GM19324 (cell line): Measurements from ENCODE around the gene EIF3B.
"Not testable (repeated sequence)": the region's sequence is repeated elsewhere in the genome, so short reads cannot be mapped to it uniquely, and the experiment has no call there.

Experiments used
- ATAC-seq: cut with Tn5 transposase; IDR thresholded peaks from one replicate; pipeline ENCODE4 v1.9.1; 2021; ENCODE audit warnings: mild to moderate bottlenecking, moderate library complexity; ENCODE audit not compliant: unreplicated experiment, low FRiP score

EIF3B gene

DNA sequence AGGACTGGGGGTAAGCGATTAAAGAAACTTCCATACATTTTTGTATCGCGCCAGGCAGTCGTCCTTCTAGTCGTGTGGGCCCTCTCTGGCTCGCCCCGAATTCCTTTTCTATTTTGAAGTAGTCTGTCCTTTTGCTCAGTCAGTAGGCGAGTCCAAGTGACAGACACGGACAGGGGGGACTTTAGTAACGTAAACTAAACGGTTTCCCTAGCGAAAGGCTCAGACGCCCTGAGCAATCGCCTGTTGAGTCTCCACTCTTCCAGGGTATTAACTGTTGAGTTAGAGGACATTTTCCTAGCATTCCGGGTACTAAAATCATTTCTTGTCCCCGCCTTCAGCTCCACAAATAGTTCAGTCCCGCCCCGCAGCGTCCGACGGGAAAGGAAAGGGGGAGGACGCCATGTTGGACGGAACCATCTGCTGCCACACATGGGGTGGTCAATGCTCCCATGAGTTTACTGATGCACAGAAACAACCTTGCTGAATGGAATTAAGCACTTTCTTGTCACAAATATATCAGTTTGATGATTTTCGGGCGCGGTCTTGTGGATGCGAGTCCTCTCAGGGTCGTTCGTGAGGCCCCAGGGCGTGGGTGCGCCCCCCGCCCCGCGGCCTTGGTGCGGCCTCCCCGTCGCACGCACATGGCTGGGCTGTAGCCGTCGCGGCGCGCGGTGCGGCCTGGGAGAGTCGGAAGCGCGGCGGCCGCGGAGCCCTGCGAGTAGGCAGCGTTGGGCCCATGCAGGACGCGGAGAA is at the start of gene EIF3B:
Gene EIF3B, plus strand, starts transcription at position 642 of the 753 bp plus-strand sequence. Its CDS starts 95 bp downstream, at position 737.
- peak; percentile 88 for ATAC-seq

DNA sequence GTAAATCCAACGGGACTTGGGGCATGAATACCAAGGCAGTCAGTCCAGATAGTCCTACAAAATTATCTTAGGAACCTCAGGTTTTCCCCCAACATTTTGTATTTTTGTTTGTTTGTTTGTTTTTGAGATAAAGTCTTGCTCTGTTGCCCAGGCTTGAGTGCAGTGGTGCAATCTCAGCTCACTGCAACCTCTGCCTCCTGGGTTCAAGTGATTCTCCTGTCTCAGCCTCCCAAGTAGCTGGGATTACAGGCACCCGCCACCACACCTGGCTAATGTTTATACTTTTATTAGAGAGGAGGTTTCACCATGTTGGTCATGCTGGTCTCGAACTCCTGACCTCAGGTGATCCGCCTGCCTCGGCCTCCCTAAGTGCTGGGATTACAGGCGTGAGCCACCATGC is 49.4 kb upstream of the EIF3B start:
- ATAC-seq = not testable (repeated sequence)

- no peak for ATAC-seq
These were observed 47.9 kb upstream of the EIF3B start for GRCh38 chr7:2306688-2307087.

DNA sequence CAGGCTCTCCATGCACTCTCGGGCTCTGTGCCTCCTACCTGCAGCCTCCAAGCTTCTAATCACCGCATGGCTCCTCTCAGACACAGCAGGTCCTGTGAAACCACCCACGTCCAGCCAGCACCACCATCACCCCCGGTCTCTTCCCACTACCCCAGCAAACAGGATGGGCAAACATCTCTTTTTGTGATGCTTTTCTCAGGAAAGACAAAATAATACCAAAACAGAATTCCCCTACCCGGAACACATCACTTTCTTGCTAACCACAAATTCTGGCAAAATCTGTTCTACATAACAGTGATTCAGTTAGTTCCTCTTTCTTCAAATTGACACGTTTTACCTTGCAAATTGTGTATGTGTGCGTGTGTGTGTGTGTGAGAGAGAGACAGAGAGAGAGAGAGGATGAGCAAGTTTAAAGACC is 46.9 kb upstream of the EIF3B start:
- ATAC-seq = peak; percentile 52

- no peak for ATAC-seq
These were observed 44.7 kb upstream of the EIF3B start for GRCh38 chr7:2309889-2310331.

DNA sequence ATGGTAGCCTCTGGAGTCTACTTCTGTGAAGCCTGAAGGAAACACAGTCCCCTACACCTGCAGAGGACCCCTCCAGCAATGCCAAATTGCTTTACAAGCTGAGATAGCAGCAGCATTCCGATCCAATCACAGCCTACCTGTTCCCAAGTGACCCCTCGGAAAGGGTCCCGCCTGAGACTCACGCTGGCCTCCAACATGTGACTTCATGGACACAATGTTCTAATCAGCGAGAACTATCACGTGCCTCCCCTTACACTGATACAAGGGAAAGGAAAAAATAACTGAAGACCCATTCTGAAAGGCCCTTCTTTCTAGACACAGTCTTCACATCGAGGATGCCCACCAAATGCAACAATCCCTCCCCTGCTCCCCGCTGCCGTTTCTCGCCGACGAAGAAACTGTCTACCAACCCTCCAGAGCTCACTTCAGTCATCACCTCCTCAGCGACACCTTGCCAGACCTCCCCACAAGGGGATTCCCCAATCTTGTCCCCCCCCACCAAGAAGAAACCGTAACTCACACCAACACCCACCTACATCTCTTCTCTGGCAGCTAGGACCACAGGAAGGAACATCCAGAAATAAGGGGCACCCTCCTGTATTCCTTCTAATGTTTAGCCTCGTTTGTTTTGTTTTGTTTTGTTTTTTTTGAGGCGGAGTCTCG is 42.2 kb upstream of the EIF3B start:
- no peak for ATAC-seq

DNA sequence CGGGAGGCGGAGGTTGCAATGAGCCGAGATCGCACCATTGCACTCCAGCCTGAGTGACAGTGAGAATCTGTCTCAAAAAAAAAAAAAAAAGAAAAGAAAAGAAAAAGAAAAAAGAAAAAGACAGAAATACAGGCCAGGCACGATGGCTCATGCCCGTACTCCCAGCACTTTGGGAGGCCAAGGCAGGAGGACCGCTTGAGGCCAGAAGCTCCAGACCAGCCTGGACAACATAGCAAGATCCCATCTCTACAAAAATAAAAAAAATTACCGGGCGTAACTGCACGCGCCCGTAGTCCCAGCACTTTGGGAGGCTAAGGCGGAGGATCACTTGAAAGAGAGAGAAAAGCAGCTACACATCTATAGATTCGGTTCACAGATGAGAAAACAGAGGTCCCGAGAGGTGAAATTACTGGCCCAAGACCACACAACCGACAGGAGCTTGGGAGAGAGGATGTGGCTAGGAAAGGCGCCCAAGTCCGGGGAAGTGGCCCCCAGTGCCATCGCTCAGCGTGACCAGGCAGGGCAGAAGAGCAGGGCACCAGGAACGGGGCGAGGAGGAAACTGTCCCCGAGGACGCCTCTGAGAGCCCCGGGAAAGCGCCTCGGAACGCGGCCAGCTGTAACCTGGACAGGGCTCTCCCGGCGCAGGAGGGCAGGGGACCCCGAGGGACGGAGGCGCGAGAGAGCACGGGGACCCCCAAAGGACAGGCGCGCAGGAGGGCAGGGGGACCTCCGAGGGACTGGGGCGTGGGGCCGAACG is 41.0 kb upstream of the EIF3B start:
- ATAC-seq = no peak

DNA sequence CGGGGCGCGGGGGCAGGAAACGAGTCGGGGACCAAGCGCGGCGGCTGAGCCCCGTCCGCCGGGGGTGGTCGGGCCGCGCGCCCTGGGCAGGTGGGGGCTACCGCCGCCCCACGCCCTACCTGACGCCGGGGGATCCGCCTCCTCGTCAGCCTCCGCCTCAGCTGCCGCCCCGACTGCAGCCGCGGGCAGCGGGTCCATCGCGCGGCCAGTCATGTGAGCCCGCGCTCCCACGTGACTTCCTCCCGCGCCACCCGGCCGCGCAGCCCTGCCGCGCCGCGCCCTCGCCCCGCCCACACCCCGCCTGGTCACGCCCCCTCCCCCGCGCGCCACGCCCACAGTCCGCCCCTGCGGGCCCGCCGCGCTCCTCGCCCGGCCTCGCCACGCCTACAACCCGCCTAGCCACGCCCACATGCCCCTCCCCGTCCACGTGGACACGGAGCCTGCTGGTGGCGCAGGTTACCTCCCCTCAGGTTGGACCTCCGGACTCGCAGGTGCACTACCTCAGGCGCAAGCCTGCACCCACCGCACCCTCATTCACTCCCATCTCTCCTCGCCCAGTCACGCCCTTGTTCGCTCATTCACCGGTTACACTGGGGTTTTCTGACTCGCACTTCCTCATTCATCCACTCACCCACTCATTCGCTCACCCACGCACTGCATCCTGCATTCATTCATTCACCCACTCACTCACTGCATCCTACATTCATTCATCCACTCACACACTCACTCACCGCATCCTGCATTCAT is 40.2 kb upstream of the EIF3B start, which contains the start of gene SNX8:
Gene SNX8, minus strand, starts transcription at position 233 of the 747 bp plus-strand sequence. Its CDS starts 20 bp downstream, at position 213.
- peak; percentile 89 for ATAC-seq

DNA sequence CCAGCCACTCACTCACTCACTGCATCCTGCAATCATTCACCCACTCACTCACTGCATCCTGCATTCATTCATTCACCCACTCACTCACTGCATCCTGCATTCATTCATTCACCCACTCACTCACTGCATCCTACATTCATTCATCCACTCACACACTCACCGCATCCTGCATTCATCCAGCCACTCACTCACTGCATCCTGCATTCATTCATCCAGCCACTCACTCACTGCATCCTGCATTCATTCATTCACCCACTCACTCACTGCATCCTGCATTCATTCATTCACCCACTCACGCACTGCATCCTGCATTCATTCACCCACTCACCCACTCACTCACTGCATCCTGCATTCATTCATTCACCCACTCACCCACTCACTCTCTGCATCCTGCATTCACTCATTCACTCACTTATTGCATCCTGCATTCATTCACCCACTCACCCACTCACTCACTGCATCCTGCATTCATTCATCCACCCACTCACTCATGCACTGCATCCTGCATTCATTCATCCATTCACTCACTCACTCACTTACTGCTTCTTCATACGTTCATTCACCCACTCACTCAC is 39.6 kb upstream of the EIF3B start:
- ATAC-seq = not testable (repeated sequence)

- ATAC-seq = no peak
These were observed 38.8 kb upstream of the EIF3B start for GRCh38 chr7:2315787-2316186.

- no peak for ATAC-seq
These were observed 38.0 kb upstream of the EIF3B start for GRCh38 chr7:2316578-2316977.

DNA sequence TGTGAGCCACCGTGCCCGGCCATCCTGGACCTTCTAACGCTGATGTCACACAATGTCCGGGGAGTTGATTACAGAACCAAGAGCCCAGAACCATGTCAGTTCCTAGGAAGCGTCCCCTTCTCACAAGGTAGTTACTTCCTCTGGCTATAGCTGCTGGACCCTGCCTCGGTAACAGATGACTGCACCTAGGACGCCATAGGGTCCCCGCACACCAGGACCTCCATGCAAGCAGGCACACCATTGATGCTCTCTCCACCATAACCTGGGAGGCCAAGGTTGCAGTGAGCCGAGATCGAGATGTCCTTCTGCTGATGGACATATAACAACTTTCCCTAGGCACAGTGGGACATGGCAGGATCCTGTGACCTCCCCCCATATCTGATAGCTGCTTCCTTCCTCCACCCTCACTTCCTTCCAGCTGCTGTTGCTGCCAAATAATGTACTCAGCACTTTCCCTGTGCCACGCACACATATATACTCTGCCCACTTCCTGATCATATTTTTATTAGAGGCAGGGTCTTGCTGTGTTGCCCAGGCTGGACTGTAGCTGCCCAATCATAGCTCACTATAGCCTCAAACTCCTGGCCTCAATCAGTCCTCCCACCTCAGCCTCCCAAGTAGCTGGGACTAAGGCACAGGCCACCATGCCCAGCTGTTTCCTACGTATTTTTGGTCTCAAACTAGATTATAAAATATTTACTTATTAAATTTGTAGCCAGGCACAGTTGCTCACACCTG is 36.9 kb upstream of the EIF3B start:
- no peak for ATAC-seq

DNA sequence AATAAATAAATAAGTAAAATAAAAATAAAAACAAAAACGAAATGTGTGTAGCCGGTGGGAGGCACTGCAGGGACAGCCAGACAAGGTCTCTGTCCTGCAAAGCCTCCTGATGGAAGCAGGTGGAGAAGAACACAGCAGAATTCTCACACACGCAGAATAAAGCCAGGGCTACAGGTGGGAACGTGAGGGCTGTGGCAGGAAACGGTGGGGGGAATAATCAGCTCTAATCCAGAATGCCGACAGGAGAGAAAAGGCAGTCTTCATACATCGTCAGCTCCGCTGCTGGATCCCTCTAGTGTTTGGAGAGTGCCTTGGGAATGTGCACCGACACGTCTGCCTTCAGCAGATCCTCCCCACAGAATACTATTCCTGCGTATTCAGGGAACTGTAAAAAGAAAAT is 33.6 kb upstream of the EIF3B start:
- no peak for ATAC-seq

DNA sequence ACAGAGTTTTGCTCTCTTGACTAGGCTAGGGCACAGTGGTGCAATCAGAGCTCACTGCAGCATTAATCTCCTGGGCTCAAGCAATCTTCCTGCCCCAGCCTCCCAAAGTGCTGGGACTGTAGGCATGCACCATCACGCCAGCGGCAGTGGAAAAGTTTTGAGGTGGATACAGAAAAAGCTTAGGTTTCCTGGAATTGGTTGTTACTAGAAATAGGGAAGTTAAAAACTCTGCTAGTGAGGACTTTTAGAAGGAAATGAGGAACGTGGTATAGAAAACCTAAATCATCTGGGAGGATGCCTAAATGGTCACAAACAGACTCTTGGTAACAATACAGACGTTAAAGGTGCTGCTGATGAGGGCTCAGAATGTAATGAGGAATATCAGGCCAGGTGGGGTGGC is 29.5 kb upstream of the EIF3B start:
- no peak for ATAC-seq

GRCh38 chr7:2326951-2327350 is 27.7 kb upstream of the EIF3B start:
- ATAC-seq = no peak

- ATAC-seq = no peak
These were observed 24.1 kb upstream of the EIF3B start for GRCh38 chr7:2330493-2330892.

DNA sequence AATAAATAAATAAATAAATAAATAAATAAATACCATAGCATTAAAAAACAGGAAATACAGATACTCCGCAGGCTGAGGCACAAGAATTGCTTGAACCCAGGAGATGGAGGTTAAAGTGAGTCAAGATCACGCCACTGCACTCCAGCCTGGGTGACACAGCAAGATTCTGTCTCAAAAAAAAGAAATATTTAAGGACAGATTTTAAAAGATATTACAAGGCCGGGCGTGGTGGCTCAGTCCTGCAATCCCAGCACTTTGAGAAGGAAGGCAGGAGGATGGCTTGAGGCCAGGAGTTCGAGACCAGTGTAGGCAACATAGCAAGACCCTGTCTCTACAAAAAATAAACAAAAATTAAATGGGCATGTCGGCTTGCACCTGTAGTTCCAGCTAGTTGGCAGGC is 22.9 kb upstream of the EIF3B start:
- no peak for ATAC-seq

DNA sequence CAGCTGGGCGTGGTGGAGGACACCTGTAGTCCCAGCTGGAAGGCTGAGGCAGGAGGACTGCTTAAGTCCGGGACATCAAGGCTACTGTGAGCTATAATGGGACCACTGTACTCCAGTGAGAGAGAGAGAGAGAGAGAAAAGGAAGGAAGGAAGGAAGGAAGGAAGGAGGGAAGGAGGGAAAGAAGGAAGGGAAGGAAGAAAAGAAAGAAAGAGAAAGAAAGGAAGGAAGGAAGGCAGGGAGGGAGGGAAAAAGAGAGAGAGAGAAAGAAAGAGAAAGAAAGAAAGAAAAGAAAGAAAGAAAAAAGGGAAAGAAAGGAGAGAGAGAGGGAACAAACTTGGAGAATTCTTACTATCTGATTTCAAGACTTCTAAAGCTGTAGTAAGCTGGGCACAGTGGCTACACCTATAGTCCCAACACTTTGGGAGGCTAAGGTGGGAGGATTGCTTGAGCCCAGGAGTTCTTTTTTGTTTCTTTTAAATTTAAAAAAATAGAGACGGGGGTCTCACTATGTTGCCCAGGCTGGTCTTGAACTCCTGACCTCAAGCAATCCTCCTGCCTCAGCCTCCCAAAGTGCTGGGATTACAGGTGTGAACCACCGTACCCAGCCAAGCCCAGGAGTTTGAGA is 21.9 kb upstream of the EIF3B start:
- ATAC-seq = not testable (repeated sequence)
